ENCODE data around the gene SFXN1. TPM values are rescaled to one million over a fixed set of nuclear protein-coding genes. Genes with fewer than 3 reads are reported as not detected.

The SFXN1 gene
- total RNA-seq, 2 donors from 2014 or later = 59.4 to 88.3 TPM

DNA sequence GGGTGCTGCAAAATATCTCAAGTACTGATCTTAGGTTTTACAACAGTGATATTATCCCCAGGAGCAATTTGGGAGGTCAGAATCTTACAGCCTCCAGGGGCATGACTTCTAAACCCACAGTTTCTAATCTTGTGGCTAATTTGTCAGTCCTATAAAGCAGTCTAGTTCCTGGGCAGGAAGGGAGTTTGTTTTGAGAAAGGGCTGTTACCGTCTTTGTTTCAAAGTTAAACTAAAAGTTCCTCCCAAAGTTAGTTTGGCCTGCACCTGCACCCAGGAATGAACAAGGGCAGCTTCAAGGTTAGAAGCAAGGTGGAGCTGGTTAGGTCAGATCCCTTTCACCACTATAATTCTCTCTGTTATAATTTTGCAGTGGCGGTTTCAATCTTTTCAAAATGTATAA, 81.7 kb downstream of the SFXN1 start:
- Mint-ChIP-seq H3K4me1 (peaks cover 2% of the 10 kb centered on the region), H3K27ac (no peak overlapping the region), H3K27me3 (peaks cover 22% of the 10 kb centered on the region), H3K36me3 (ENCODE audit: low read depth) (peaks cover 2% of the 10 kb centered on the region), H3K4me3 (no peak overlapping the region)
- H3K9me3 ChIP-seq (ENCODE audit: control insufficient read depth, low read length, poor library complexity, severe bottlenecking) = no peaks in the 10 kb centered on the region
- no peak for ATAC-seq
- no peak for DNase-seq

DNA sequence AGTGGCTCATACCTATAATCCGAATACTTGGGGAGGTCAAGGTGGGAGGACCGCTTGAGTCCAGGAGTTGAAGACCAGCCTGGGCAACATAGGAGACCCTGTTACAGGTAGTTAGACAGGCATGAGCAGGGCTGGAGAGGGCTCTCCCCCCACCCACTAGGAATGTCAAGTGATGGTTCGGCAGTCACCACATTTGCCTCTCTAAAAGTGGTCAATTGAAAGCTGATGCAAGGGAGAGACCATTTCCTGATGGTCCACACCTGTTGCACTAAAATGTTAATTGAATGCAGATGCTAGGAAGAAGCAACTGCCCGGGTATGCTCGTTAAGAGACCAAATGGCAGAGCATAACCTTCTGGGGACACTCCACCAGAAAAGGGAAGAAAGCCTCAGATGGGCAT, 82.7 kb downstream of the SFXN1 start:
- Mint-ChIP-seq H3K27ac (no peak overlapping the region), H3K36me3 (ENCODE audit: low read depth) (peaks cover 2% of the 10 kb centered on the region), H3K27me3 (peaks cover 16% of the 10 kb centered on the region), H3K4me3 (no peak overlapping the region), H3K4me1 (peaks cover 2% of the 10 kb centered on the region)
- DNase-seq (no peak), ATAC-seq (no peak)
- no peaks in the 10 kb centered on the region for H3K9me3 ChIP-seq (ENCODE audit: control insufficient read depth, low read length, poor library complexity, severe bottlenecking)

DNA sequence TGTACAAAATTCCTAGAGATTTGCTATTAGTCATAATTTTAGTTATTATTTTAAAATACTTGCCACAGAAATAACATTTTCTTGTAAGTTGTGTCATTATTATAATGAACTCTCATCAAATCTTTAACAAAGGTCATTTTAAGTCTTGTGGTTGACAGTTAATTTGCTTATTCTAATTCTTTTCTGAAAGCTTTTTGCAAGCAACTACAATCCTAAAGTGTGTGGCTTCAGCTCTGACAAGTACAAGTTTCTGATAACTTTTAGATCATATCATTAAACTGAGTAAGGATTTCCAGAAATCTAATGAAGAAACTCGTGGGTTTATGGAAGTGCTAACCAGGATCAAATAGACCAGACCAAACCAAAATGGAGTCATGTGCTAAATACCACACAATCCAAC, 86.4 kb downstream of the SFXN1 start:
- DNase-seq (no peak), ATAC-seq (no peak)
- Mint-ChIP-seq H3K36me3 (ENCODE audit: low read depth) (peaks cover 3% of the 10 kb centered on the region), H3K27ac (no peak overlapping the region), H3K4me3 (no peak overlapping the region), H3K27me3 (peaks cover 23% of the 10 kb centered on the region), H3K4me1 (peaks cover 6% of the 10 kb centered on the region)
- no peaks in the 10 kb centered on the region for H3K9me3 ChIP-seq (ENCODE audit: control insufficient read depth, low read length, poor library complexity, severe bottlenecking)

DNA sequence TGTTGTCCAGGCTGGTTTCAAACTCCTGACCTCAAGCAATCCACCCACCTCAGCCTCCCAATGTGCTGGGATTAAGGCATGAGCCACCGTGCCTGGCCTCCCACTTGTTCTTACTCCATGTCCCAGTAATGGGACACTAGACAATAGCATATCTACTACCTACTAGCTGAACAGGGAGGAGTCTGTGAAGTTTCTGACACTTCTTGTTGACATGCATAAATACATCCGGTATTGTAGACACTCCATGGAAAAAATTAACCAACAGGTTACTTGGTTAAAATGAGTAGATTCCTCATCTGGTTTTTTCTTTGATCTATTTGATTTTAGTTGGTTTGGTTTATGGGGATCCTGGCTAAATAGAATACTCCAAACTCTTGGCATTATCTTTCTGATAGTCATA, 88.3 kb downstream of the SFXN1 start:
- ATAC-seq = no peak
- Mint-ChIP-seq H3K27ac (peak overlapping the region; percentile 32), H3K27me3 (peaks cover 33% of the 10 kb centered on the region), H3K36me3 (ENCODE audit: low read depth) (peaks cover 4% of the 10 kb centered on the region), H3K4me3 (no peak overlapping the region), H3K4me1 (peaks cover 7% of the 10 kb centered on the region)
- H3K9me3 ChIP-seq (ENCODE audit: control insufficient read depth, low read length, poor library complexity, severe bottlenecking) = no peaks in the 10 kb centered on the region
- no peak for DNase-seq

DNA sequence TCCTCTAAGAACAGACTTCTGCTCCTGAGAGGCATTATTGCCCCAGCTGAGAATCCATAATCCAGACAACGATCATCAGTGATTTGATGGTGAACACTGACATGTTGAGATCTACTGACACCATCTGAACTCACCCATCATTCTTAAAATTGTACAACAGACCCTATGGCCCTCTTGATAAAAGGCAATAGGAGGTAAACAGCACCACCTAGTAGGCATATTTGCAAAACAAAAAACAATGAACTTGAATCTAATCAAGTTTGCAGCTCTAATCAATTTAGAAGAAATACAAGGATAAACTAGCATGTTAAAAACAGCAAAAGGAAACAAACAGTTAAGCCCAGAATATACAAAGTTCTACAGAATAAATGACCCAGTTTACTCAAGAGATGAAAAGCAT, 89.6 kb downstream of the SFXN1 start:
- Mint-ChIP-seq H3K27ac (peak overlapping the region; percentile 54), H3K4me3 (no peak overlapping the region)
- H3K9me3 ChIP-seq (ENCODE audit: control insufficient read depth, low read length, poor library complexity, severe bottlenecking) = no peaks in the 10 kb centered on the region

DNA sequence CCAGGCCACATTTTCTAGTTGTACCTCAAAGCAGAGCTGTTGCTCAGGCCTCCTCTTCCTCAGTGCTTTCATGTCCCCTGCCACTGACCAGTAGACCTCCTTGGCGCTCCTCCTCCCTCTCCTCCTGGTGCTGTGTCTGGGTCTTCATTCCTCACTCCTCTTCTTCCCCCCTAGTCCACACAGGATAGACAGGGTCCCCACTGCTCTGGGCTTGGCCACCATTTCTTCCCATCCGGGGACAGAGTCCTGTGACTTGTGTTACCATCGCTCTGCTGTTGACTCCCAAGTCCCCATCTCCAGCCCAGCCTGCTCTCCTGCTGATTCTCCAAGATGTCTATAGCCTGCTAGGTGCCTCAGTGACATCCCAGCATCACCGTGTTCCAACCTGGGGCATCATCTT, 91.3 kb downstream of the SFXN1 start:
- Mint-ChIP-seq H3K4me1 (peaks cover 5% of the 10 kb centered on the region), H3K36me3 (ENCODE audit: low read depth) (peaks cover 2% of the 10 kb centered on the region)

More for the DNA sequence above, 89.6 kb downstream of the SFXN1 start:
- Mint-ChIP-seq H3K27me3 (peaks cover 25% of the 10 kb centered on the region), H3K36me3 (ENCODE audit: low read depth) (peaks cover 2% of the 10 kb centered on the region), H3K4me1 (peaks cover 5% of the 10 kb centered on the region)
- no peak for ATAC-seq
- no peak for DNase-seq

DNA sequence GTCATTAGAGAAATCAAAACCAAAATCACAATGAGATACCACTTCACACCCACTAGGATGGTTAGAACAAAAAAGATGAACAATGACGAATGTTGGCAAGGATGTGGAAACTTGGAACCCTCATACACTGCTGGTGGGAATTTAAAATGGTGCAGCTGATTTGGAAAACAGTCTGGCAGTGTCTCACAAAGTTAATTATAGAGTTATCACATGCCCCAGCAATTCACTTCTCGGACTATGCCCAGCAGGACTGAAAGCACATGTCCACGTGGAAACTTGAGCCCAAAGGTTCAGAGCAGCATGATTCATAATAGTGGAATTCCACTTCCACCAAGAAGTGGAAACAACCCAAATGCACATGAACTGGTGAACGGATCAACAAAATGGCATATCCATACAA, 94.5 kb downstream of the SFXN1 start:
- ATAC-seq (no peak), DNase-seq (no peak)
- H3K36me3 Mint-ChIP-seq (ENCODE audit: low read depth) = peaks cover 2% of the 10 kb centered on the region
- peaks cover 5% of the 10 kb centered on the region for H3K4me1 Mint-ChIP-seq
- H3K27me3 Mint-ChIP-seq = peaks cover 49% of the 10 kb centered on the region
- no peaks in the 10 kb centered on the region for H3K9me3 ChIP-seq (ENCODE audit: control insufficient read depth, low read length, poor library complexity, severe bottlenecking)
- H3K4me3 Mint-ChIP-seq = no peak overlapping the region
- H3K27ac Mint-ChIP-seq = no peak overlapping the region

More for the DNA sequence above, 91.3 kb downstream of the SFXN1 start:
- Mint-ChIP-seq H3K27me3 (peaks cover 38% of the 10 kb centered on the region), H3K27ac (peak overlapping the region; percentile 41), H3K4me3 (no peak overlapping the region)
- no peak for ATAC-seq
- no peak for DNase-seq
- H3K9me3 ChIP-seq (ENCODE audit: control insufficient read depth, low read length, poor library complexity, severe bottlenecking) = no peaks in the 10 kb centered on the region

DNA sequence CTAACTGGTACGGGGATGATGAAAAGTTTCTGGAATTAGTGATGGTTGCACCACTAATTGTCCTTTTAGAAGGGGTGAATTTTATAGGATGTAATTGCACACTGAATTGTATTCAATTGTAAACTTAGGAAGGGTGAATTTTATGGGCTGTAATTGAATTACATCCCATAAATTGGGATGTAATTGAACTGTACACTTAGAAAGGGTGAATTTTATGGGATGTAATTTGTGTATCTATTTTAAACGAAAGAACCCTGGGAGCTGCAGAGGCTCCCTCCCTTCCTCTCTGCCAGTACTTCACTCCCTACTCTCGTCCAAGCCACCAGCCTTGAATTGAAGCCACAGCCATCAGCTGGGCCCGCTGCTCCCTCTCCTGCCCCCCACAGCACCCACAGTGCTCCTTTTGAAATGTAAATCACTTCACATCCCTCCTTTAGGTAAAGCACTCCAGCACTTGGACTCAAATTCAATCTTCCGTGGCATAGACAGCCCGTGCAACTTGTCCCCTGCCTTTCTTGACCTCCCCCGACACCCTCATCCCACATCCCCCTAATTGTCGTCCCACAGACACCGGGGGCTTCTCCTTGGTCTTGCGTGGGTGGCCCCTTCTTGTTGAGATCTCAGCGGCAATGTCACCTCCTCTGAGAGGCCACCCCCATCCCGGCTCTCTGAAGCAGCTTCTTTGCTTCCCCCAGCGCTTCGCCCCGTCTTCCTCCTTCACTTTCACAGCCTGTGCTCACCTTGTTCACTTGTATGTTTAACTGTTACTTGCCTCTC, 95.3 kb downstream of the SFXN1 start:
- Mint-ChIP-seq H3K36me3 (ENCODE audit: low read depth) (peaks cover 2% of the 10 kb centered on the region), H3K27me3 (peaks cover 46% of the 10 kb centered on the region), H3K4me1 (peaks cover 3% of the 10 kb centered on the region), H3K27ac (no peak overlapping the region), H3K4me3 (no peak overlapping the region)
- no peak for DNase-seq
- no peak for ATAC-seq
- no peaks in the 10 kb centered on the region for H3K9me3 ChIP-seq (ENCODE audit: control insufficient read depth, low read length, poor library complexity, severe bottlenecking)

DNA sequence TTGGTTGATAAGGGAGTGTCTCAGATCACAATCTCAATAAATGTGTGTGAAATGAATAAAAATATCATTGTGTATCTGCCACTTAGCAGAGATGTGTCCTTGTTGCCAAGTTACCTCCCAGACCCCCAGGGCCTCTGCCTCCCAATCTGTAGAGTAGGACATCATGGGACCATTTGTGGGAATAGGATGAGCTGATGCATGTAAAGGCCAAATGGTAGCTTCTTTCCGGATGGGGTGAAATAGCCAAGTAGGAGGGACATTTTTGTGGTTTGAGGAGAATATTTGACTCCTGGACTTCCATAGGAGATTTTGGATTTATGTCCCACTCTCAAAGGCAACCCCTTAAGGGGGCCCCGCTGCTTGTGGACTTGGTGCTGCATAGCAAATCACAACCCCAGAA, 96.9 kb downstream of the SFXN1 start:
- peaks cover 44% of the 10 kb centered on the region for H3K27me3 Mint-ChIP-seq

DNA sequence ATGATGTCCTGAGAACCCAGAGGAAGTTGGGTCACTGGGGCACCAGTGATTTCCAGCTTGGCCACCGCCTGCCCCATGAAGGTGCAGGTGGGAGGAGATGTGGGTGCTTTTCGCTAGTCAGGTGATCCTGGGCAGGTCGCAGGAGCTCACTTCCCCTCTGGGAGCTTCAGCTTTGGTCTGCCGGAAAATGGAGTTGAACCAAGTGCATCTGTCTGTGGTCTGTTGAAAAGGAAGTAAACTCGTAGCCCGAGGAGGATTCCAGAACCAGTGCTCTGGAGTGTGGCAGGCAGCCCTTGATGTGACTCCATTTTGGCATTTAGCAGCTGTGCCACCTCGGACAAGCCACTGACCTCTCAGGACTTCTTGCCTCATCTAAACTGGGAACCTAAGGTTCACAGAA, 97.7 kb downstream of the SFXN1 start:
- H3K9me3 ChIP-seq (ENCODE audit: control insufficient read depth, low read length, poor library complexity, severe bottlenecking) = no peaks in the 10 kb centered on the region
- H3K27me3 Mint-ChIP-seq = peaks cover 41% of the 10 kb centered on the region
- no peak overlapping the region for H3K4me3 Mint-ChIP-seq
- DNase-seq = no peak
- no peaks in the 10 kb centered on the region for H3K4me1 Mint-ChIP-seq
- no peak overlapping the region for H3K27ac Mint-ChIP-seq
- ATAC-seq = no peak
- H3K36me3 Mint-ChIP-seq (ENCODE audit: low read depth) = no peaks in the 10 kb centered on the region

More for the DNA sequence above, 96.9 kb downstream of the SFXN1 start:
- Mint-ChIP-seq H3K4me1 (no peaks in the 10 kb centered on the region), H3K36me3 (ENCODE audit: low read depth) (no peaks in the 10 kb centered on the region), H3K4me3 (no peak overlapping the region), H3K27ac (no peak overlapping the region)
- H3K9me3 ChIP-seq (ENCODE audit: control insufficient read depth, low read length, poor library complexity, severe bottlenecking) = no peaks in the 10 kb centered on the region
- DNase-seq (no peak), ATAC-seq (no peak)

DNA sequence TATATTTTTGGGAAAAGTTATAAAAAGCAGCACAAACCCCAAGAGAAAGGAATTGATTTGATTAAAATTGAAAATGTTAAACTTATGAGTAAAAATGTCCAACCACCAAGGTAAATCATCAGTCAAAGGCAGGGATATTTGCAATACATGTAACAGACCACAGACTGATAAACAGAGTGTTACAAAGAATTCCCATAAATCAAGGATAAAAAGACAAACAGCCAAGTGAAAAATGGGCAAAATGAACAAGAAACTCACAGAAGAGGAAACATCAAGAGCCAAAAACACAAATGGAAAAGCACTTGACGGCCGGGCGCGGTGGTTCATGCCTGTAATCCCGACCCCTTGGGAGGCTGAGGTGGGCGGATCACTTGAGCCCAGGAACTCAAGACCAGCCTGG, 98.2 kb downstream of the SFXN1 start:
- DNase-seq (no peak), ATAC-seq (no peak)
- Mint-ChIP-seq H3K4me1 (no peaks in the 10 kb centered on the region), H3K36me3 (ENCODE audit: low read depth) (no peaks in the 10 kb centered on the region), H3K4me3 (no peak overlapping the region), H3K27me3 (peaks cover 37% of the 10 kb centered on the region), H3K27ac (no peak overlapping the region)
- H3K9me3 ChIP-seq (ENCODE audit: control insufficient read depth, low read length, poor library complexity, severe bottlenecking) = no peaks in the 10 kb centered on the region

Other genes with a start within 250 kb of the SFXN1 start
- not detected for gene DRD1, start 34.4 kb upstream of the SFXN1 start, total RNA-seq
- 1 to 10 TPM; 2.8 to 4.9 TPM for gene HRH2, start 179.5 kb downstream of the SFXN1 start, total RNA-seq